Liver (tissue), 3 donors: ENCODE results near the gene EGLN1.

ENCODE experiments used
- CTCF ChIP-seq: fragments of 150-350 bp; IDR thresholded peaks from 2 replicates; pipeline ENCODE4 v1.5.1; 2017; ENCODE audit warnings: improper control_type of control experiment, low read depth, low read length; ENCODE audit not compliant: missing input control
- EGR1 ChIP-seq, 2 donors: IDR thresholded peaks; 2 replicates each; pipeline ENCODE4 v1.6.1; 2016 to 2018; ENCODE audit warnings: antibody characterized with exemption in 2 of 2, low read depth in 2 of 2
- GABPA ChIP-seq, 2 donors: IDR thresholded peaks in 1 of 2; conservative IDR thresholded peaks in 1 of 2; 2 replicates each; pipeline ENCODE4 v1.6.1; 2016; ENCODE audit warnings: antibody characterized with exemption in 2 of 2, mild to moderate bottlenecking in 1 of 2, moderate library complexity in 1 of 2
- JUND ChIP-seq, 2 donors: IDR thresholded peaks; 2 replicates each; pipeline ENCODE4 v1.6.1; 2016; ENCODE audit warnings: antibody characterized with exemption in 2 of 2
- MAX ChIP-seq: IDR thresholded peaks from 2 replicates; pipeline ENCODE4 v1.6.1; 2016; ENCODE audit warnings: antibody characterized with exemption
- NR2F2 ChIP-seq: IDR thresholded peaks from 2 replicates; pipeline ENCODE4 v1.6.1; 2016; ENCODE audit warnings: antibody characterized with exemption
- RAD21 ChIP-seq, 2 donors: IDR thresholded peaks; 2 replicates each; pipeline ENCODE4 v1.6.1; 2016; ENCODE audit warnings: antibody characterized with exemption in 2 of 2, mild to moderate bottlenecking in 2 of 2
- RXRA ChIP-seq, 2 donors: IDR thresholded peaks; 2 replicates each; pipeline ENCODE4 v1.6.1; 2017 to 2018; ENCODE audit warnings: antibody characterized with exemption in 2 of 2, mild to moderate bottlenecking in 1 of 2
- TAF1 ChIP-seq: conservative IDR thresholded peaks from 2 replicates; pipeline ENCODE4 v1.6.1; 2016; ENCODE audit warnings: antibody characterized with exemption, mild to moderate bottlenecking
- YY1 ChIP-seq: IDR thresholded peaks from 2 replicates; pipeline ENCODE4 v1.6.1; 2016; ENCODE audit warnings: antibody characterized with exemption, mild to moderate bottlenecking
- TF ChIP-seq, protein P1 (sequence below): IDR thresholded peaks from 2 replicates; pipeline ENCODE4 v1.6.1; 2016; ENCODE audit warnings: antibody characterized with exemption, mild to moderate bottlenecking
- TF ChIP-seq, protein P2 (sequence below): IDR thresholded peaks from 2 replicates; pipeline ENCODE4 v1.6.1; 2016; ENCODE audit warnings: antibody characterized with exemption
- donor health status: healthy.
- donor health status: healthy.

GRCh38 chr1:231376101-231376500, 46.0 kb downstream of the EGLN1 start:
- TF ChIP-seq CTCF (no peak), YY1 (no peak), TAF1 (no peak), JUND (IDR thresholded peaks at IDR 0.05) (no peak), RXRA (IDR thresholded peaks at IDR 0.05) (no peak), GABPA (IDR thresholded peaks at IDR 0.05 in 1 of 2, conservative IDR thresholded peaks at IDR 0.05 in 1 of 2) (no peak), MAX (no peak), RAD21 (IDR thresholded peaks at IDR 0.05) (no peak), NR2F2 (no peak), EGR1 (IDR thresholded peaks at IDR 0.05; ENCODE audit: low read depth in 2 of 2) (no peak)
- TF ChIP-seq, protein P1, sequence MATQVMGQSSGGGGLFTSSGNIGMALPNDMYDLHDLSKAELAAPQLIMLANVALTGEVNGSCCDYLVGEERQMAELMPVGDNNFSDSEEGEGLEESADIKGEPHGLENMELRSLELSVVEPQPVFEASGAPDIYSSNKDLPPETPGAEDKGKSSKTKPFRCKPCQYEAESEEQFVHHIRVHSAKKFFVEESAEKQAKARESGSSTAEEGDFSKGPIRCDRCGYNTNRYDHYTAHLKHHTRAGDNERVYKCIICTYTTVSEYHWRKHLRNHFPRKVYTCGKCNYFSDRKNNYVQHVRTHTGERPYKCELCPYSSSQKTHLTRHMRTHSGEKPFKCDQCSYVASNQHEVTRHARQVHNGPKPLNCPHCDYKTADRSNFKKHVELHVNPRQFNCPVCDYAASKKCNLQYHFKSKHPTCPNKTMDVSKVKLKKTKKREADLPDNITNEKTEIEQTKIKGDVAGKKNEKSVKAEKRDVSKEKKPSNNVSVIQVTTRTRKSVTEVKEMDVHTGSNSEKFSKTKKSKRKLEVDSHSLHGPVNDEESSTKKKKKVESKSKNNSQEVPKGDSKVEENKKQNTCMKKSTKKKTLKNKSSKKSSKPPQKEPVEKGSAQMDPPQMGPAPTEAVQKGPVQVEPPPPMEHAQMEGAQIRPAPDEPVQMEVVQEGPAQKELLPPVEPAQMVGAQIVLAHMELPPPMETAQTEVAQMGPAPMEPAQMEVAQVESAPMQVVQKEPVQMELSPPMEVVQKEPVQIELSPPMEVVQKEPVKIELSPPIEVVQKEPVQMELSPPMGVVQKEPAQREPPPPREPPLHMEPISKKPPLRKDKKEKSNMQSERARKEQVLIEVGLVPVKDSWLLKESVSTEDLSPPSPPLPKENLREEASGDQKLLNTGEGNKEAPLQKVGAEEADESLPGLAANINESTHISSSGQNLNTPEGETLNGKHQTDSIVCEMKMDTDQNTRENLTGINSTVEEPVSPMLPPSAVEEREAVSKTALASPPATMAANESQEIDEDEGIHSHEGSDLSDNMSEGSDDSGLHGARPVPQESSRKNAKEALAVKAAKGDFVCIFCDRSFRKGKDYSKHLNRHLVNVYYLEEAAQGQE: no peak
- TF ChIP-seq, protein P2, sequence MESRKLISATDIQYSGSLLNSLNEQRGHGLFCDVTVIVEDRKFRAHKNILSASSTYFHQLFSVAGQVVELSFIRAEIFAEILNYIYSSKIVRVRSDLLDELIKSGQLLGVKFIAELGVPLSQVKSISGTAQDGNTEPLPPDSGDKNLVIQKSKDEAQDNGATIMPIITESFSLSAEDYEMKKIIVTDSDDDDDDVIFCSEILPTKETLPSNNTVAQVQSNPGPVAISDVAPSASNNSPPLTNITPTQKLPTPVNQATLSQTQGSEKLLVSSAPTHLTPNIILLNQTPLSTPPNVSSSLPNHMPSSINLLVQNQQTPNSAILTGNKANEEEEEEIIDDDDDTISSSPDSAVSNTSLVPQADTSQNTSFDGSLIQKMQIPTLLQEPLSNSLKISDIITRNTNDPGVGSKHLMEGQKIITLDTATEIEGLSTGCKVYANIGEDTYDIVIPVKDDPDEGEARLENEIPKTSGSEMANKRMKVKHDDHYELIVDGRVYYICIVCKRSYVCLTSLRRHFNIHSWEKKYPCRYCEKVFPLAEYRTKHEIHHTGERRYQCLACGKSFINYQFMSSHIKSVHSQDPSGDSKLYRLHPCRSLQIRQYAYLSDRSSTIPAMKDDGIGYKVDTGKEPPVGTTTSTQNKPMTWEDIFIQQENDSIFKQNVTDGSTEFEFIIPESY: no peak
